Activated B cell treated with CpG ODN at 0.5 μM for 24 hours (primary cell): ENCODE results near the gene ZMAT3. TPM values are rescaled to one million over a fixed set of nuclear protein-coding genes. Genes with fewer than 3 reads are reported as not detected.
"Not testable (repeated sequence)": the region's sequence is repeated elsewhere in the genome, so short reads cannot be mapped to it uniquely, and the experiment has no call there.

ENCODE experiments used
- ATAC-seq: fragments of 200-7000 bp; cut with Tn5 transposase; one replicate; pipeline ENCODE4 v1.10.0; 2021; ENCODE audit warnings: low read depth, mild to moderate bottlenecking, moderate library complexity
- CTCF ChIA-PET: fragments of 350-600 bp; sonication (Branson Sonifier 250); formaldehyde crosslinking; loops from one replicate; lab custom pipeline; 2021; ENCODE audit warnings: antibody characterized with exemption; lab: Charles Lee
- POLR2A ChIA-PET: fragments of 350-600 bp; sonication (Branson Sonifier 250); formaldehyde crosslinking; loops from one replicate; lab custom pipeline; 2021; ENCODE audit warnings: antibody characterized with exemption; lab: Charles Lee
- DNase-seq: peaks from one replicate; pipeline ENCODE4 v3.0.0; 2022
- H3K27ac Mint-ChIP-seq: one replicate; pipeline ENCODE4 v1.8.0; 2020; ENCODE audit warnings: mixed read lengths
- H3K27me3 Mint-ChIP-seq: one replicate; pipeline ENCODE4 v1.8.0; 2021; ENCODE audit warnings: mixed read lengths
- H3K36me3 Mint-ChIP-seq: one replicate; pipeline ENCODE4 v1.8.0; 2021; ENCODE audit warnings: low read depth, mixed read lengths
- H3K4me1 Mint-ChIP-seq: one replicate; pipeline ENCODE4 v1.8.0; 2021; ENCODE audit warnings: mixed read lengths
- H3K4me3 Mint-ChIP-seq: one replicate; pipeline ENCODE4 v1.8.0; 2020; ENCODE audit warnings: mild to moderate bottlenecking, mixed read lengths
- H3K9me3 Mint-ChIP-seq: one replicate; pipeline ENCODE4 v1.8.0; 2020; ENCODE audit warnings: mixed read lengths
- intact Hi-C: fragments of 100-400 bp; cut with micrococcal nuclease; formaldehyde crosslinking; loops from one replicate; pipeline ENCODE4 v1.15.1; 2024
- total RNA-seq: library from RNA; stranded (reverse); gene quantifications from 2 replicates; pipeline ENCODE4 v1.2.3, GENCODE V29; 2022
- TF ChIP-seq, protein P1 (sequence below): fragments of 200-600 bp; IDR thresholded peaks from one replicate; pipeline ENCODE4 v1.8.0; 2022; ENCODE audit warnings: antibody characterized with exemption, mild to moderate bottlenecking

ZMAT3 gene
- total RNA-seq, 1 donor from 2014 or later, result 32.0 TPM

DNA sequence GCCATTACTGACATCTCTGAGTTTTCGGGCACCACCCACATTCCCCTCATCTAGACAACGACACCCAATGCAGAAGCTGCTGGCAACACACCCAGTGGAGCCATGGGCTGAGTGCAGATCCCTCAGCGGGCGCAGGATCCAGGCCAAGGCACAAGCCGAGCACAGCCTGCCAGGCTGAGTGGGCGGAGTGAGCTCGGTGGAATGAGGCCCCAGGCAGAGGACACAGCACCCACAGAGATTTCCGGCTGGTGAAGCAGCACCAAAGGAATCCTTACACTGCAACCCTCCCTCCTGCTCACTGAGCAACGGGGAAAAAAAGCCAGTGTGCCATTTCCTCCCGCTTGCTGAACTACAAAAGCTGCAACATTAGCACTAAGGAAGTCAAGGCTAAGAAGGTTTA is 34.3 kb downstream of the ZMAT3 start:
- H3K36me3 Mint-ChIP-seq, result peaks cover 15% of the 10 kb centered on the region
- no peak overlapping the region for H3K4me3 Mint-ChIP-seq
- no peaks in the 10 kb centered on the region for H3K9me3 Mint-ChIP-seq
- ChIA-PET CTCF (interaction anchor here (1.0 kb wide), 1 partner anchor 9 kb away, joined by 5 read pairs; no protein-coding TSS in a partner anchor), POLR2A (interaction anchor here (2.1 kb wide), 1 partner anchor 9 kb away, joined by 7 read pairs; no protein-coding TSS in a partner anchor)
- peaks cover 15% of the 10 kb centered on the region for H3K4me1 Mint-ChIP-seq
- TF ChIP-seq, protein P1, sequence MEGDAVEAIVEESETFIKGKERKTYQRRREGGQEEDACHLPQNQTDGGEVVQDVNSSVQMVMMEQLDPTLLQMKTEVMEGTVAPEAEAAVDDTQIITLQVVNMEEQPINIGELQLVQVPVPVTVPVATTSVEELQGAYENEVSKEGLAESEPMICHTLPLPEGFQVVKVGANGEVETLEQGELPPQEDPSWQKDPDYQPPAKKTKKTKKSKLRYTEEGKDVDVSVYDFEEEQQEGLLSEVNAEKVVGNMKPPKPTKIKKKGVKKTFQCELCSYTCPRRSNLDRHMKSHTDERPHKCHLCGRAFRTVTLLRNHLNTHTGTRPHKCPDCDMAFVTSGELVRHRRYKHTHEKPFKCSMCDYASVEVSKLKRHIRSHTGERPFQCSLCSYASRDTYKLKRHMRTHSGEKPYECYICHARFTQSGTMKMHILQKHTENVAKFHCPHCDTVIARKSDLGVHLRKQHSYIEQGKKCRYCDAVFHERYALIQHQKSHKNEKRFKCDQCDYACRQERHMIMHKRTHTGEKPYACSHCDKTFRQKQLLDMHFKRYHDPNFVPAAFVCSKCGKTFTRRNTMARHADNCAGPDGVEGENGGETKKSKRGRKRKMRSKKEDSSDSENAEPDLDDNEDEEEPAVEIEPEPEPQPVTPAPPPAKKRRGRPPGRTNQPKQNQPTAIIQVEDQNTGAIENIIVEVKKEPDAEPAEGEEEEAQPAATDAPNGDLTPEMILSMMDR, result no peak
- DNase-seq (no peak), ATAC-seq (no peak)
- no peak overlapping the region for H3K27ac Mint-ChIP-seq
- no peaks in the 10 kb centered on the region for H3K27me3 Mint-ChIP-seq
- intact Hi-C loops, result no loop called here

DNA sequence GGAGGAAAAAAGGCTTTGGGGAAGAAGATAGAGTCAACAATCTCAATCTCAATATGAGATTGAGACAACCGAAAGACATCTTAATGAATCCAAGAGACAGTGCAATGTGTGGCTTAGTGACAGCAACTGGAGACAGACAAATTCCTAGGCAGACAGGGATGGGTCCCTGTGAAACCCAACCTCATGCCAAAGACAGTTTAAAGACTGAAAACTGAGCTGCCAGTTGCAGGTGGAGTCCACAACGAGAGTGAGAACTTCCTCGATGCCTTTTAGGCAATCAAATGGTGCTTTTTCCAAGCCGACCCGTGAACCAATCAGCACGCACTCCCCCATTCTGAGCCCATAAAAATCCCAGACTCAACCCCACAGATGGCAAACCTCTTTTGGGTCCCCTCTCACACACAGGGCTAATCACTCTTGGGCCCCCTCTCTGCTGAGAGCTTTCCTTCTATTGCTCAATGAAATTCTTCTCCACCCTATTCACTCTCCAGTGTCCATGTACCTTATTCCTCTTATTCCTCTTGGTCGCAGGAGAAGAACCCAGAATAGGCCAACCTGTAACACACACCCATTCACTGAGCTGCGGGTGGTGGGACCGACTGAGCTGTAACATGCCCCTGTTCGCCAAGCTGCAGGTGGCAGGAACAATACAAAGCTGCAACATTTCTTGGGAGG is 34.8 kb downstream of the ZMAT3 start:
- peaks cover 14% of the 10 kb centered on the region for H3K4me1 Mint-ChIP-seq
- ChIA-PET CTCF (interaction anchor here (1.0 kb wide), 1 partner anchor 10 kb away, joined by 5 read pairs; no protein-coding TSS in a partner anchor), POLR2A (interaction anchor here (2.1 kb wide), 1 partner anchor 9 kb away, joined by 7 read pairs; no protein-coding TSS in a partner anchor)
- ATAC-seq (no peak), DNase-seq (no peak)
- no peaks in the 10 kb centered on the region for H3K27me3 Mint-ChIP-seq
- H3K36me3 Mint-ChIP-seq, result peaks cover 15% of the 10 kb centered on the region
- no peak overlapping the region for H3K4me3 Mint-ChIP-seq
- H3K27ac Mint-ChIP-seq, result no peak overlapping the region
- TF ChIP-seq, protein P1, result no peak
- intact Hi-C loops, result no loop called here
- no peaks in the 10 kb centered on the region for H3K9me3 Mint-ChIP-seq

DNA sequence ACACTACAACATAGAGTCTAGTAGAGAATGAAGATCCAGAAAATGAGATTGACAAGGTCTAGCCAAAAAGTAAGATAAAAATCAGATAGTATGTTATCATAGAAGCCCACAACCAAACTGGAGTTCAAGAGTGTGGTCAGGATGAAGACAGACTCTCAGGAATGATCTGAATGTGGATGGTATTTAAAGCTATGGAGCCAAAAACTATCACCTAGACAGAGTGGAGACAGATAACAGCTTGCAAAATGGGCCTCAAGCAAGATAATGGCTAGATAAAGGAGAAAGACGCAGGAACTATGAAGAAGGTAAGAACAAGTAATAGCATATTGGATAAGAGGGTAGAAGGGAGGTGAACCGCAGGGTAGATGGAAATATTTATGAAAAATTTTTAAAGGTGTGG is 35.4 kb downstream of the ZMAT3 start:
- H3K27ac Mint-ChIP-seq, result no peak overlapping the region
- intact Hi-C loops, result no loop called here
- CTCF ChIA-PET, result no interaction called here
- H3K4me1 Mint-ChIP-seq, result peaks cover 14% of the 10 kb centered on the region
- H3K4me3 Mint-ChIP-seq, result no peak overlapping the region
- TF ChIP-seq, protein P1, result no peak
- H3K36me3 Mint-ChIP-seq, result peaks cover 13% of the 10 kb centered on the region
- no peaks in the 10 kb centered on the region for H3K27me3 Mint-ChIP-seq
- DNase-seq, result no peak
- POLR2A ChIA-PET, result interaction anchor here (2.1 kb wide), 1 partner anchor 10 kb away, joined by 7 read pairs; no protein-coding TSS in a partner anchor
- no peaks in the 10 kb centered on the region for H3K9me3 Mint-ChIP-seq
- no peak for ATAC-seq

GRCh38 chr3:179035232-179035631 is 36.4 kb downstream of the ZMAT3 start:
- intact Hi-C loops, result no loop called here
- Mint-ChIP-seq H3K9me3 (no peaks in the 10 kb centered on the region), H3K4me3 (no peak overlapping the region), H3K4me1 (peaks cover 14% of the 10 kb centered on the region), H3K27me3 (no peaks in the 10 kb centered on the region), H3K36me3 (peaks cover 15% of the 10 kb centered on the region), H3K27ac (no peak overlapping the region)
- ChIA-PET POLR2A (no interaction called here), CTCF (interaction anchor here (1.0 kb wide), 1 partner anchor 15 kb away, joined by 3 read pairs; no protein-coding TSS in a partner anchor)
- no peak for ATAC-seq
- no peak for DNase-seq
- TF ChIP-seq, protein P1, result no peak

DNA sequence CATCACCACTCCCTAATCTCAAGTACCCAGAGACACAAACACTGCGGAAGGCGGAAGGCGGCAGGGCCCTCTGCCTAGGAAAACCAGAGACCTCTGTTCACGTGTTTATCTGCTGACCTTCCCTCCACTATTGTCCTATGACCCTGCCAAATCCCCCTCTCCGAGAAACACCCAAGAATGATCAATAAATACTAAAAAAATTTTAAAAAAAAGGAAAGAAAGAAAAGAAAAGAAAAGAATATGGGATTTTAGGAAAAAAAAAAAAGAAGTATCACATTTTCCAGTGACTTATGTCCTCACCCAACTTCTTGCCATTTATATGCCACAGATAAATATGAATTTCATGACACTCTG is 38.3 kb downstream of the ZMAT3 start:
- H3K9me3 Mint-ChIP-seq, H3K27ac Mint-ChIP-seq, H3K4me3 Mint-ChIP-seq, POLR2A ChIA-PET, ATAC-seq, H3K4me1 Mint-ChIP-seq, DNase-seq, CTCF ChIA-PET, H3K27me3 Mint-ChIP-seq, intact Hi-C loops: not testable (repeated sequence)
- peaks cover 19% of the 10 kb centered on the region for H3K36me3 Mint-ChIP-seq

DNA sequence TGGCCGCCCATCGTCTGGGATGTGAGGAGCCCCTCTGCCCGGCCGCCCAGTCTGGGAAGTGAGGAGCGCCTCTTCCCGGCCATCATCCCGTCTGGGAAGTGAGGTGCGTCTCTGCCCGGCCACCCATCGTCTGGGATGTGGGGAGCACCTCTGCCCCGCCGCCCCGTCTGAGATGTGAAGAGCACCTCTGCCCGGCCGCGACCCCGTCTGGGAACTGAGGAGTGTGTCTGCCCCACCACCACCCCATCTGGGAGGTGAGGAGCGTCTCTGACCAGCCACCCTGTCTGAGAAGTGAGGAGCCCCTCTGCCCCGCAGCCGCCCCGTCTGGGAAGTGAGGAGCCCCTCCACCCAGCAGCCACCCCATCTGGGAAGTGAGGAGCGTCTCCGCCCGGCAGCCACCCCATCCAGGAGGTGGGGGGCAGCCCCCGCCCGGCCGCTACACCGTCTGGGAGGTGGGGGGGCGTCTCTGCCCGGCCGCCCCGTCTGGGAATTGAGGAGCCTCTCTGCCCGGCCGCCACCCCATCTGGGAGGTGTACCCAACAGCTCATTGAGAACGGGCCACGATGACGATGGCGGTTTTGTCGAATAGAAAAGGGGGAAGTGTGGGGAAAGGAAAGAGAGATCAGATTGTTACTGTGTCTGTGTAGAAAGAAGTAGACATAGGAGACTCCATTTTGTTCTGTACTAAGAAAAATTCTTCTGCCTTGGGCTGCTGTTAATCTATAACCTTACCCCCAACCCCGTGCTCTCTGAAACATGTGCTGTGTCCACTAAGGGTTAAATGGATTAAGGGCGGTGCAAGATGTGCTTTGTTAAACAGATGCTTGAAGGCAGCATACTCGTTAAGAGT is 38.9 kb downstream of the ZMAT3 start:
- not testable (repeated sequence) for H3K4me3 Mint-ChIP-seq, H3K9me3 Mint-ChIP-seq

More for the DNA sequence above, 38.9 kb downstream of the ZMAT3 start:
- H3K4me1 Mint-ChIP-seq, POLR2A ChIA-PET, DNase-seq, H3K27ac Mint-ChIP-seq, CTCF ChIA-PET, intact Hi-C loops, ATAC-seq, H3K27me3 Mint-ChIP-seq: not testable (repeated sequence)
- peaks cover 20% of the 10 kb centered on the region for H3K36me3 Mint-ChIP-seq
